ENCODE data around the gene ATG9A.
A peak's percentile ranks its signal among the peaks of the same experiment; 100 is the strongest.

ATG9A gene

GRCh38 chr2:219254590-219255201 lies 25.3 kb upstream of the ATG9A start:
- TF ChIP-seq ZFX (IDR thresholded peaks at IDR 0.05; ENCODE audit: borderline replicate concordance) (no peak), CTCF (IDR thresholded peaks at IDR 0.05) (peak; percentile 27)
- H3K27ac ChIP-seq = no peak overlapping the region

- peak within 1 kb of the TSS; percentile 36 for H3K27ac ChIP-seq
- TF ChIP-seq ZFX (IDR thresholded peaks at IDR 0.05; ENCODE audit: borderline replicate concordance) = no peak
- no peak for TF ChIP-seq CTCF (IDR thresholded peaks at IDR 0.05)
These were observed 24.5 kb upstream of the ATG9A start, which contains the start of gene TUBA4A for GRCh38 chr2:219253753-219254589. TUBA4A (minus strand) TSS chr2:219253918; CDS start chr2:219253858, 60 bp downstream.

GRCh38 chr2:219252900-219253752 lies 23.7 kb upstream of the ATG9A start, which contains the start of gene TUBA4B:
TUBA4B (plus strand) TSS chr2:219253243; CDS start chr2:219253408, 165 bp downstream.
- TF ChIP-seq ZFX (IDR thresholded peaks at IDR 0.05; ENCODE audit: borderline replicate concordance) (no peak), CTCF (IDR thresholded peaks at IDR 0.05) (no peak)
- H3K27ac ChIP-seq = peak within 1 kb of the TSS; percentile 36

GRCh38 chr2:219252570-219252899 lies 23.1 kb upstream of the ATG9A start:
- no peak for TF ChIP-seq ZFX (IDR thresholded peaks at IDR 0.05; ENCODE audit: borderline replicate concordance)
- no peak for TF ChIP-seq CTCF (IDR thresholded peaks at IDR 0.05)
- no peak overlapping the region for H3K27ac ChIP-seq

- TF ChIP-seq ZFX (IDR thresholded peaks at IDR 0.05; ENCODE audit: borderline replicate concordance) (no peak), CTCF (IDR thresholded peaks at IDR 0.05) (no peak)
- peak overlapping the region; percentile 97; the same call in 1 of the 2 replicates for H3K27ac ChIP-seq
These were observed 22.6 kb upstream of the ATG9A start for GRCh38 chr2:219252084-219252483.

GRCh38 chr2:219251656-219252055 lies 22.2 kb upstream of the ATG9A start:
- TF ChIP-seq ZFX (IDR thresholded peaks at IDR 0.05; ENCODE audit: borderline replicate concordance) (no peak), CTCF (IDR thresholded peaks at IDR 0.05) (no peak)

More at GRCh38 chr2:219251656-219252055, 22.2 kb upstream of the ATG9A start:
- peak overlapping the region; percentile 97; the same call in 1 of the 2 replicates for H3K27ac ChIP-seq

Data from 22Rv1 (cell line).